ENCODE measurements around the gene PDS5A.
"Not testable (repeated sequence)": the region's sequence is repeated elsewhere in the genome, so short reads cannot be mapped to it uniquely, and the experiment has no call there.

DNA sequence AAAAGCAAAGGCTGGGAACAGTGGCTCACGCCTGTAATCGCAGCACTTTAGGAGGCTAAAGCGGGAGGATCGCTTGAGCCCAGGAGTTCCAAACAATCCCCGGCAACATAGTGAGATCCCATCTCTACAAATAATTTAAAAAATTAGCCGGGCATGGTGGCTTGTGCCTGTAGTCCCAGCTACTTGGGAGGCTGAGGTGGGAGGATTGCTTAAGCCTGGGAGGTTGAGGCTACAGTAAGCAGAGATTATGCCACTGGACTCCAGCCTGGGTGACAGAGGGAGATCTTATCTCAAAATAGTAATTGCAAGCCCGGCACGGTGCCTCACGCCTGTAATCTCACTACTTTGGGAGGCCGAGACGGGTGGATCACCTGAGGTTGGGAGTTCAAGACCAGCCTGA, 139.3 kb downstream of the PDS5A start:
- not testable (repeated sequence) for TF ChIP-seq ASH2L (IDR thresholded peaks at IDR 0.05; ENCODE audit: insufficient read length, low read depth, low read length); POLR2AphosphoS5 (IDR thresholded peaks at IDR 0.05; ENCODE audit: low read depth, low read length); CTCF (CRISPR knock-in tag; IDR thresholded peaks at IDR 0.05); ELF4 (CRISPR knock-in tag; IDR thresholded peaks at IDR 0.05; ENCODE audit: borderline replicate concordance); SP2 (CRISPR knock-in tag; IDR thresholded peaks at IDR 0.05); MXI1 (IDR thresholded peaks at IDR 0.05; ENCODE audit: borderline replicate concordance, low read depth, low read length)
- TF ChIP-seq, protein P1, sequence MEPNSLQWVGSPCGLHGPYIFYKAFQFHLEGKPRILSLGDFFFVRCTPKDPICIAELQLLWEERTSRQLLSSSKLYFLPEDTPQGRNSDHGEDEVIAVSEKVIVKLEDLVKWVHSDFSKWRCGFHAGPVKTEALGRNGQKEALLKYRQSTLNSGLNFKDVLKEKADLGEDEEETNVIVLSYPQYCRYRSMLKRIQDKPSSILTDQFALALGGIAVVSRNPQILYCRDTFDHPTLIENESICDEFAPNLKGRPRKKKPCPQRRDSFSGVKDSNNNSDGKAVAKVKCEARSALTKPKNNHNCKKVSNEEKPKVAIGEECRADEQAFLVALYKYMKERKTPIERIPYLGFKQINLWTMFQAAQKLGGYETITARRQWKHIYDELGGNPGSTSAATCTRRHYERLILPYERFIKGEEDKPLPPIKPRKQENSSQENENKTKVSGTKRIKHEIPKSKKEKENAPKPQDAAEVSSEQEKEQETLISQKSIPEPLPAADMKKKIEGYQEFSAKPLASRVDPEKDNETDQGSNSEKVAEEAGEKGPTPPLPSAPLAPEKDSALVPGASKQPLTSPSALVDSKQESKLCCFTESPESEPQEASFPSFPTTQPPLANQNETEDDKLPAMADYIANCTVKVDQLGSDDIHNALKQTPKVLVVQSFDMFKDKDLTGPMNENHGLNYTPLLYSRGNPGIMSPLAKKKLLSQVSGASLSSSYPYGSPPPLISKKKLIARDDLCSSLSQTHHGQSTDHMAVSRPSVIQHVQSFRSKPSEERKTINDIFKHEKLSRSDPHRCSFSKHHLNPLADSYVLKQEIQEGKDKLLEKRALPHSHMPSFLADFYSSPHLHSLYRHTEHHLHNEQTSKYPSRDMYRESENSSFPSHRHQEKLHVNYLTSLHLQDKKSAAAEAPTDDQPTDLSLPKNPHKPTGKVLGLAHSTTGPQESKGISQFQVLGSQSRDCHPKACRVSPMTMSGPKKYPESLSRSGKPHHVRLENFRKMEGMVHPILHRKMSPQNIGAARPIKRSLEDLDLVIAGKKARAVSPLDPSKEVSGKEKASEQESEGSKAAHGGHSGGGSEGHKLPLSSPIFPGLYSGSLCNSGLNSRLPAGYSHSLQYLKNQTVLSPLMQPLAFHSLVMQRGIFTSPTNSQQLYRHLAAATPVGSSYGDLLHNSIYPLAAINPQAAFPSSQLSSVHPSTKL (CRISPR knock-in tag; IDR thresholded peaks at IDR 0.05) = not testable (repeated sequence)
- TF ChIP-seq, protein P2, sequence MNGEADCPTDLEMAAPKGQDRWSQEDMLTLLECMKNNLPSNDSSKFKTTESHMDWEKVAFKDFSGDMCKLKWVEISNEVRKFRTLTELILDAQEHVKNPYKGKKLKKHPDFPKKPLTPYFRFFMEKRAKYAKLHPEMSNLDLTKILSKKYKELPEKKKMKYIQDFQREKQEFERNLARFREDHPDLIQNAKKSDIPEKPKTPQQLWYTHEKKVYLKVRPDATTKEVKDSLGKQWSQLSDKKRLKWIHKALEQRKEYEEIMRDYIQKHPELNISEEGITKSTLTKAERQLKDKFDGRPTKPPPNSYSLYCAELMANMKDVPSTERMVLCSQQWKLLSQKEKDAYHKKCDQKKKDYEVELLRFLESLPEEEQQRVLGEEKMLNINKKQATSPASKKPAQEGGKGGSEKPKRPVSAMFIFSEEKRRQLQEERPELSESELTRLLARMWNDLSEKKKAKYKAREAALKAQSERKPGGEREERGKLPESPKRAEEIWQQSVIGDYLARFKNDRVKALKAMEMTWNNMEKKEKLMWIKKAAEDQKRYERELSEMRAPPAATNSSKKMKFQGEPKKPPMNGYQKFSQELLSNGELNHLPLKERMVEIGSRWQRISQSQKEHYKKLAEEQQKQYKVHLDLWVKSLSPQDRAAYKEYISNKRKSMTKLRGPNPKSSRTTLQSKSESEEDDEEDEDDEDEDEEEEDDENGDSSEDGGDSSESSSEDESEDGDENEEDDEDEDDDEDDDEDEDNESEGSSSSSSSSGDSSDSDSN (CRISPR knock-in tag; IDR thresholded peaks at IDR 0.05) = not testable (repeated sequence)
- TF ChIP-seq, protein P3, sequence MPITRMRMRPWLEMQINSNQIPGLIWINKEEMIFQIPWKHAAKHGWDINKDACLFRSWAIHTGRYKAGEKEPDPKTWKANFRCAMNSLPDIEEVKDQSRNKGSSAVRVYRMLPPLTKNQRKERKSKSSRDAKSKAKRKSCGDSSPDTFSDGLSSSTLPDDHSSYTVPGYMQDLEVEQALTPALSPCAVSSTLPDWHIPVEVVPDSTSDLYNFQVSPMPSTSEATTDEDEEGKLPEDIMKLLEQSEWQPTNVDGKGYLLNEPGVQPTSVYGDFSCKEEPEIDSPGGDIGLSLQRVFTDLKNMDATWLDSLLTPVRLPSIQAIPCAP (CRISPR knock-in tag; IDR thresholded peaks at IDR 0.05; ENCODE audit: low read depth) = not testable (repeated sequence)

All from HepG2 (cell line).